ENCODE results near the gene SNX19. TPM values are rescaled to one million over a fixed set of nuclear protein-coding genes. Genes with fewer than 3 reads are reported as not detected.

Gene SNX19
- total RNA-seq, 2 experiments from 2014 or later: 38.7 to 41.5 TPM

- CTCF ChIA-PET: no interaction called here
- POLR2A ChIA-PET: no interaction called here
These were observed 8.2 kb downstream of the SNX19 start for GRCh38 chr11:130908061-130908460.

GRCh38 chr11:130907229-130907628 is 9.1 kb downstream of the SNX19 start:
- ChIA-PET POLR2A (no interaction called here), CTCF (no interaction called here)

GRCh38 chr11:130906616-130907015 is 9.7 kb downstream of the SNX19 start:
- POLR2A ChIA-PET: no interaction called here
- CTCF ChIA-PET: no interaction called here

GRCh38 chr11:130905512-130905911 is 10.8 kb downstream of the SNX19 start:
- CTCF ChIA-PET: interaction anchor here (1.7 kb wide), 1 partner anchor 11 kb away, joined by 8 read pairs; the partner anchor contains the start of gene SNX19
- POLR2A ChIA-PET: interaction anchor here (1.5 kb wide), 1 partner anchor 11 kb away, joined by 3 read pairs; no protein-coding TSS in a partner anchor

GRCh38 chr11:130904380-130904779 is 11.9 kb downstream of the SNX19 start:
- CTCF ChIA-PET: interaction anchor here (1.0 to 1.7 kb wide), 2 partner anchors 9 to 12 kb away, joined by 3 to 8 read pairs; partner anchors contain the start of gene SNX19
- POLR2A ChIA-PET: interaction anchor here (1.5 kb wide), 1 partner anchor 12 kb away, joined by 3 read pairs; no protein-coding TSS in a partner anchor

- CTCF ChIA-PET: interaction anchor here (1.6 kb wide), 1 partner anchor 13 kb away, joined by 5 read pairs; the partner anchor contains the start of gene SNX19
- POLR2A ChIA-PET: no interaction called here
These were observed 13.9 kb downstream of the SNX19 start for GRCh38 chr11:130902380-130902779.

- CTCF ChIA-PET: interaction anchor here (1.0 to 1.9 kb wide), 3 partner anchors 10 to 37 kb away, joined by 3 to 5 read pairs (median 3); no protein-coding TSS in a partner anchor
These were observed 17.2 kb downstream of the SNX19 start for GRCh38 chr11:130899106-130899505.

GRCh38 chr11:130897262-130898182 is 18.8 kb downstream of the SNX19 start:
- ChIA-PET POLR2A (no interaction called here), CTCF (interaction anchor here (2.2 kb wide), 1 partner anchor 36 kb away, joined by 9 read pairs; no protein-coding TSS in a partner anchor)

More at GRCh38 chr11:130899106-130899505, 17.2 kb downstream of the SNX19 start:
- POLR2A ChIA-PET: no interaction called here

- POLR2A ChIA-PET: no interaction called here
- CTCF ChIA-PET: interaction anchor here (0.6 to 2.2 kb wide), 10 partner anchors 15 to 605 kb away, joined by 3 to 8 read pairs (median 4); partner anchors contain the start of gene SNX19
These were observed 21.8 kb downstream of the SNX19 start for GRCh38 chr11:130894322-130895025.

- ChIA-PET CTCF (no interaction called here), POLR2A (no interaction called here)
These were observed 23.4 kb downstream of the SNX19 start for GRCh38 chr11:130892861-130893260.

GRCh38 chr11:130891326-130891725 is 25.0 kb downstream of the SNX19 start:
- POLR2A ChIA-PET: interaction anchor here (0.7 kb wide), 1 partner anchor 574 kb away, joined by 4 read pairs; no protein-coding TSS in a partner anchor

GRCh38 chr11:130890039-130890745 is 26.1 kb downstream of the SNX19 start:
- POLR2A ChIA-PET: no interaction called here
- CTCF ChIA-PET: no interaction called here

More at GRCh38 chr11:130891326-130891725, 25.0 kb downstream of the SNX19 start:
- CTCF ChIA-PET: no interaction called here

- ChIA-PET POLR2A (no interaction called here), CTCF (interaction anchor here (1.2 kb wide), 1 partner anchor 10 kb away, joined by 3 read pairs; no protein-coding TSS in a partner anchor)
These were observed 27.5 kb downstream of the SNX19 start for GRCh38 chr11:130888790-130889189.

GRCh38 chr11:130886704-130887103 is 29.6 kb downstream of the SNX19 start:
- ChIA-PET POLR2A (no interaction called here), CTCF (no interaction called here)

- CTCF ChIA-PET: interaction anchor here (1.4 kb wide), 1 partner anchor 20 kb away, joined by 5 read pairs; no protein-coding TSS in a partner anchor
- POLR2A ChIA-PET: no interaction called here
These were observed 34.1 kb downstream of the SNX19 start for GRCh38 chr11:130882138-130882551.

GRCh38 chr11:130881475-130882137 is 34.7 kb downstream of the SNX19 start:
- ChIA-PET CTCF (interaction anchor here (1.4 kb wide), 1 partner anchor 19 kb away, joined by 5 read pairs; no protein-coding TSS in a partner anchor), POLR2A (no interaction called here)

GRCh38 chr11:130879836-130880235 is 36.4 kb downstream of the SNX19 start:
- CTCF ChIA-PET: no interaction called here
- POLR2A ChIA-PET: no interaction called here
